Muscle layer of colon (tissue), 2 donors: ENCODE results near the gene CCNO.

ENCODE experiments used
- H3K27ac ChIP-seq: one replicate; pipeline ENCODE4 v1.7.0; 2013; ENCODE audit warnings: low read depth, mild to moderate bottlenecking, low read length, moderate library complexity
- H3K27me3 ChIP-seq, 2 donors: one replicate each; pipeline ENCODE4 v1.7.0; 2013; ENCODE audit warnings: low read length in 2 of 2, mild to moderate bottlenecking in 2 of 2; ENCODE audit not compliant: insufficient read depth in 2 of 2, control insufficient read depth in 1 of 2
- H3K36me3 ChIP-seq: one replicate; pipeline ENCODE4 v1.7.0; 2013; ENCODE audit warnings: mild to moderate bottlenecking, low read length; ENCODE audit not compliant: insufficient read depth
- H3K4me1 ChIP-seq: one replicate; pipeline ENCODE4 v1.7.0; 2013; ENCODE audit warnings: mild to moderate bottlenecking, low read length; ENCODE audit not compliant: insufficient read depth
- H3K4me3 ChIP-seq, 2 donors: one replicate each; pipeline ENCODE4 v1.7.0; 2013; ENCODE audit warnings: low read length in 2 of 2, low read depth in 1 of 2, mild to moderate bottlenecking in 1 of 2, moderate library complexity in 1 of 2
- H3K9ac ChIP-seq: one replicate; pipeline ENCODE4 v1.7.0; 2013; ENCODE audit warnings: low read length
- H3K9me3 ChIP-seq: one replicate; pipeline ENCODE4 v1.7.0; 2013; ENCODE audit warnings: mild to moderate bottlenecking, low read length
- donor health status: abdominal sarcoma.
- donor health status: Adenocarcinoma of cecum.

CCNO gene

GRCh38 chr5:55232985-55233928, at the start of gene CCNO:
CCNO (minus strand) TSS chr5:55233608; CDS start chr5:55233523, 85 bp downstream.
- Histone ChIP-seq H3K4me3 (peak within 1 kb of the TSS; percentile 40 to 73), H3K9me3 (no peaks in the 10 kb centered on the region), H3K27ac (no peak within 1 kb of the TSS), H3K4me1 (peaks cover 30% of the 10 kb centered on the region), H3K9ac (no peak within 1 kb of the TSS), H3K36me3 (no peaks in the 10 kb centered on the region), H3K27me3 (peaks cover 63 to 81% of the 10 kb centered on the region in 2 donors)

- H3K27me3 ChIP-seq = no peaks in the 10 kb centered on the region
- peaks cover 72% of the 10 kb centered on the region for H3K36me3 ChIP-seq
Observed at GRCh38 chr5:55278778-55279177, 45.4 kb upstream of the CCNO start.

GRCh38 chr5:55276771-55277170, 43.4 kb upstream of the CCNO start:
- Histone ChIP-seq H3K4me3 (no peak overlapping the region), H3K9me3 (no peaks in the 10 kb centered on the region), H3K9ac (no peak overlapping the region), H3K27ac (no peak overlapping the region), H3K4me1 (no peaks in the 10 kb centered on the region), H3K27me3 (no peaks in the 10 kb centered on the region), H3K36me3 (peaks cover 79% of the 10 kb centered on the region)

More at GRCh38 chr5:55278778-55279177, 45.4 kb upstream of the CCNO start:
- Histone ChIP-seq H3K4me3 (no peak overlapping the region), H3K9me3 (no peaks in the 10 kb centered on the region), H3K9ac (no peak overlapping the region), H3K4me1 (no peaks in the 10 kb centered on the region), H3K27ac (no peak overlapping the region)

GRCh38 chr5:55258339-55258738, 24.9 kb upstream of the CCNO start:
- Histone ChIP-seq H3K27me3 (no peaks in the 10 kb centered on the region), H3K4me1 (no peaks in the 10 kb centered on the region), H3K9ac (no peak overlapping the region), H3K27ac (no peak overlapping the region), H3K9me3 (no peaks in the 10 kb centered on the region), H3K4me3 (no peak overlapping the region), H3K36me3 (peaks cover 51% of the 10 kb centered on the region)

GRCh38 chr5:55254802-55255201, 21.4 kb upstream of the CCNO start:
- H3K27ac ChIP-seq = no peak overlapping the region
- no peak overlapping the region for H3K9ac ChIP-seq
- H3K36me3 ChIP-seq = peaks cover 32% of the 10 kb centered on the region
- no peak overlapping the region for H3K4me3 ChIP-seq
- H3K27me3 ChIP-seq = no peaks in the 10 kb centered on the region
- no peaks in the 10 kb centered on the region for H3K4me1 ChIP-seq
- no peaks in the 10 kb centered on the region for H3K9me3 ChIP-seq

- Histone ChIP-seq H3K9me3 (no peaks in the 10 kb centered on the region), H3K4me1 (no peaks in the 10 kb centered on the region), H3K36me3 (peaks cover 3% of the 10 kb centered on the region), H3K4me3 (no peak overlapping the region), H3K27me3 (no peaks in the 10 kb centered on the region), H3K9ac (no peak overlapping the region), H3K27ac (no peak overlapping the region)
Observed at GRCh38 chr5:55250064-55250463, 16.7 kb upstream of the CCNO start.

GRCh38 chr5:55241746-55242145, 8.3 kb upstream of the CCNO start:
- no peak overlapping the region for H3K4me3 ChIP-seq
- H3K9me3 ChIP-seq = no peaks in the 10 kb centered on the region
- no peak overlapping the region for H3K9ac ChIP-seq
- H3K4me1 ChIP-seq = no peaks in the 10 kb centered on the region
- H3K27ac ChIP-seq = no peak overlapping the region
- H3K27me3 ChIP-seq = peaks cover 0 to 5% of the 10 kb centered on the region in 2 donors
- no peaks in the 10 kb centered on the region for H3K36me3 ChIP-seq

GRCh38 chr5:55236800-55237199, 3.4 kb upstream of the CCNO start:
- Histone ChIP-seq H3K36me3 (no peaks in the 10 kb centered on the region), H3K27me3 (peaks cover 27 to 46% of the 10 kb centered on the region in 2 donors), H3K4me1 (peaks cover 18% of the 10 kb centered on the region)

GRCh38 chr5:55234121-55234700, 803 bp upstream of the CCNO start:
- H3K36me3 ChIP-seq = no peaks in the 10 kb centered on the region
- no peaks in the 10 kb centered on the region for H3K9me3 ChIP-seq
- no peak overlapping the region for H3K9ac ChIP-seq
- H3K27ac ChIP-seq = no peak overlapping the region
- peaks cover 53 to 71% of the 10 kb centered on the region in 2 donors for H3K27me3 ChIP-seq
- H3K4me3 ChIP-seq = peak overlapping the region; percentile 40 to 73
- peaks cover 30% of the 10 kb centered on the region for H3K4me1 ChIP-seq

More at GRCh38 chr5:55236800-55237199, 3.4 kb upstream of the CCNO start:
- Histone ChIP-seq H3K27ac (no peak overlapping the region), H3K4me3 (no peak overlapping the region), H3K9me3 (no peaks in the 10 kb centered on the region), H3K9ac (no peak overlapping the region)

GRCh38 chr5:55232271-55232984, 980 bp downstream of the CCNO start:
- no peaks in the 10 kb centered on the region for H3K9me3 ChIP-seq
- peaks cover 30% of the 10 kb centered on the region for H3K4me1 ChIP-seq
- no peaks in the 10 kb centered on the region for H3K36me3 ChIP-seq
- no peak overlapping the region for H3K27ac ChIP-seq
- no peak overlapping the region for H3K9ac ChIP-seq
- H3K4me3 ChIP-seq = peak overlapping the region; percentile 40 to 73
- H3K27me3 ChIP-seq = peaks cover 71 to 86% of the 10 kb centered on the region in 2 donors

GRCh38 chr5:55231919-55232270, 1.5 kb downstream of the CCNO start:
- Histone ChIP-seq H3K9ac (no peak overlapping the region), H3K27ac (no peak overlapping the region), H3K27me3 (peaks cover 73 to 90% of the 10 kb centered on the region in 2 donors), H3K36me3 (no peaks in the 10 kb centered on the region), H3K9me3 (no peaks in the 10 kb centered on the region), H3K4me3 (peak overlapping the region; percentile 6 to 73), H3K4me1 (peaks cover 30% of the 10 kb centered on the region)
